ENCODE data around the gene TSPAN15.
"Not testable (repeated sequence)": the region's sequence is repeated elsewhere in the genome, so short reads cannot be mapped to it uniquely, and the experiment has no call there.

TSPAN15 gene

GRCh38 chr10:69467928-69468750 is 16.9 kb downstream of the TSPAN15 start:
- no peak for DNase-seq

- DNase-seq, result no peak
Measured at GRCh38 chr10:69468751-69469089, 17.5 kb downstream of the TSPAN15 start.

- no peak for DNase-seq
Measured at GRCh38 chr10:69469976-69470375, 18.7 kb downstream of the TSPAN15 start.

GRCh38 chr10:69470463-69471384 is 19.5 kb downstream of the TSPAN15 start:
- DNase-seq, result no peak

- DNase-seq, result no peak
Measured at GRCh38 chr10:69472142-69472541, 20.9 kb downstream of the TSPAN15 start.

GRCh38 chr10:69472544-69472943 is 21.3 kb downstream of the TSPAN15 start:
- DNase-seq, result peak; percentile 45

- no peak for DNase-seq
Measured at GRCh38 chr10:69473304-69473990, 22.2 kb downstream of the TSPAN15 start.

GRCh38 chr10:69474742-69475432 is 23.6 kb downstream of the TSPAN15 start:
- DNase-seq, result no peak

GRCh38 chr10:69475433-69475830 is 24.2 kb downstream of the TSPAN15 start:
- no peak for DNase-seq

- no peak for DNase-seq
Measured at GRCh38 chr10:69477968-69478597, 26.8 kb downstream of the TSPAN15 start.

- DNase-seq, result no peak
Measured at GRCh38 chr10:69479240-69480067, 28.2 kb downstream of the TSPAN15 start.

- no peak for DNase-seq
Measured at GRCh38 chr10:69480068-69480412, 28.8 kb downstream of the TSPAN15 start.

GRCh38 chr10:69481305-69481704 is 30.0 kb downstream of the TSPAN15 start:
- DNase-seq, result peak; percentile 77

GRCh38 chr10:69481811-69482524 is 30.7 kb downstream of the TSPAN15 start:
- DNase-seq, result no peak

- peak; percentile 69 for DNase-seq
Measured at GRCh38 chr10:69483963-69484362, 32.7 kb downstream of the TSPAN15 start.

GRCh38 chr10:69484736-69485135 is 33.5 kb downstream of the TSPAN15 start:
- DNase-seq, result no peak

GRCh38 chr10:69486922-69487730 is 35.9 kb downstream of the TSPAN15 start:
- DNase-seq, result no peak

- not testable (repeated sequence) for DNase-seq
Measured at GRCh38 chr10:69488149-69488844, 37.0 kb downstream of the TSPAN15 start.

- DNase-seq, result not testable (repeated sequence)
Measured at GRCh38 chr10:69488856-69489255, 37.6 kb downstream of the TSPAN15 start.
